ENCODE data around the gene HERC2.

DNA sequence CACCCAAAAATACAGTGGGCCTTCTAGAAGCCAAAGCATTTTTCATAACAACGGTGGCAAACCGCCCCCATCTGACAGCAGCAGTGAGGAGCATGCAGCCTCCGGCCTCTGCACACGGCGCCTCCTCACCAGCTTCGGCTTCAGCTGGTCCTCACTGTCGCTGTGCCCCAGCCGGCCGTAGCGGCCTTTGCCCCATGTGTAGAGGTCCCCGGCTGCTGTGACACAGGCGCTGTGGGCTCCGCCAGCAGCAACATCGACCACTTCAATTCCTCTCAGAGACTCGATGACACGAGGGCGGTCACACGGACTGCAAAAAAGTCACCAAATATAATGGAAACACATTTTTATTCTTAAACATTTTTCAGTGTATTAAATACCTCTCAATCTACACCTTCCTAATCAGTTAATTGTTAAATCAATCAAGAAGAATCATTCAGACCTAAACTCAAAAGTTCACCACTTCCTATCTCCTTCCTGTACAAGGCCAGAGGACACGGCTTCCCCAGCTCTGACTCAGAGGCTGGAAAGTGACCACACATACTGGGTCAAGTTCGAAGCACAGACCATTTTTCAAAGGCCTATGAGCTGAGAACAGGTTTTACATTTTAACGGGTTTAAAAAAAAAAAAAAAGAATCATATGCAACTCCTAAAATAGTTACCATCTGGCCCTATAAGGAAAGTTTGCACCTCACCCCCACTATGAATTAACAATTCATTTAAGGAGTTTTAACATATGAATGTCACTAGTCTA is 189.3 kb downstream of the HERC2 start:
- TF ChIP-seq CTCF (IDR thresholded peaks at IDR 0.05; ENCODE audit: borderline replicate concordance, extremely low read depth, low read length, poor library complexity, severe bottlenecking), result no peak
- TF ChIP-seq EZH2 (IDR thresholded peaks at IDR 0.05; ENCODE audit: borderline replicate concordance, low read depth, low read length, severe bottlenecking), result no peak

Measured in DND-41 (cell line).